GM18873 (cell line): Measurements from ENCODE around the gene SYNDIG1.

Experiments used
- ATAC-seq: cut with Tn5 transposase; IDR thresholded peaks from one replicate; pipeline ENCODE4 v1.9.1; 2021; ENCODE audit warnings: mild to moderate bottlenecking, moderate library complexity, moderate number of reproducible peaks; ENCODE audit not compliant: unreplicated experiment, low FRiP score

SYNDIG1 gene

GRCh38 chr20:24668384-24668702 is 198.9 kb downstream of the SYNDIG1 start:
- ATAC-seq, result no peak

GRCh38 chr20:24668791-24669190 is 199.4 kb downstream of the SYNDIG1 start:
- ATAC-seq, result no peak

- no peak for ATAC-seq
Observed at GRCh38 chr20:24669701-24670100, 200.3 kb downstream of the SYNDIG1 start.

GRCh38 chr20:24670341-24670872 is 201.0 kb downstream of the SYNDIG1 start:
- ATAC-seq, result no peak

GRCh38 chr20:24670981-24671380 is 201.6 kb downstream of the SYNDIG1 start:
- no peak for ATAC-seq

DNA sequence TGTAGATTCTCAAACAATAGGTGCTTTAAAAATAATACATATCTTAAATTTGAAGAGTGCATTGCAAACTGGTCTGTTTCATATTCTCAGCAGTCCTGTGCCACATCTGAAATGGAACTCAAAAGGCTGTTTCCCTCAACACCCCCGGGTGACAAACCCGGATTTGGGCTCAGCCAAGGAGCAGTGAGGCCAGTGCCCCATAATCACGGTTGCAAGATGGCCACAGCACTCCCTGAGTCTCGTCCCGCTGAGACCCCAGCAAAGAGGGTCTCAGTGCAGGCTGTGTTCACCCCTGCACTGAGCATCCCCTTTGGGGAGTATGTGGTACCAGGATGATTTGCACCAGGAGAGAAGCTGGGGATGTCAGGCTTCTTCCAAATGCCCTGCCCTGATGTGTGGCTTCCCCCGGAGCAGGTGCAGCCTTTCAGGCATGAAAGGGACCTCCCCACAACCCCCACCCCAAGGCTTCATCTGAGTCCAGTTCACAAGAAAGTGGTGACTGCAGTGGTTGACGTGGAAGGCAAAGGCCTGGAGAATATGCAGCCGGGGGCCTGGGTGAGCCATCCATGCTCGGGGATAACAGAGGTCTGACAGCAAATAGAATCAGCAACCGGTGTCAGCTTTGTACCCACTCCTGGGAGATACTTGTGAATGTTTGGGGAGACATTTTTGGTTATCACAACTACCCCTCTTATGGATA is 202.9 kb downstream of the SYNDIG1 start:
- ATAC-seq, result no peak

DNA sequence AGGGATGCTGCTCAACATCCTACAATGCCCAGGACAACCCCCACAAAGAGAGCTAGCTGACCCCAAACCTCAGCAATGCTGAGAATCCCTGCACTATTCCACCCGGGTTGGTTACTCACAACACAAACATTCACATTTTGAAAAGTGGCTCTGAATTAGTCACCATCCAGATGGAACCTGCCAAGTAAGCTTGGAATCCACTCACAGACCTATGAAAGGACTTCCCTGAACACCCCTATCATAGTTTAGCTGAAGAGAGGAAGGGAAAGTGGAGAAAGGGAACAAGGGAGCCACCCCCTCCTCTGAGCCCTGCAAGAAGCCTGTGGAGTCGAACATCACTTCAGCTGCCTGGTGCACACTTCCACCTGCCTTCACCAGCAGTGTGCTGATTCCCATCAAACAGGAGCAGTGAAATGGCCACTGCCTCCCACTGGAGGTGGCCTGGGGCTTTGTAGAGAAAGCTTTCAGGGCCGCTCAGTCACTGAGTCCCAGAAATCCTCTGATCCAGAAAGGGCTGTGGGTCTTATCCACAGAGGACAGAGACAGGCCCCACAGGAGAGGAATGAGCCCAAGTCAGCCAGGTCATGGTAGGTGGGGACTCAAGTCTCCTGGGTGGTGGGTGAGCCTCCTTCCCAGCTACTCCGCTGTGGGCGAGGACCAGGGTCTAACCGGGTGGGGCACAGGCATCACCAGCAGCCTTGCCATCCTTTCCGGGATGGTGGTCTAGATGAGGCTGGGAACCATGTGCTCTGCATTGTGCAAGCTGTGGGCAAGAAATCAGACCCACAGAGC is 203.7 kb downstream of the SYNDIG1 start:
- no peak for ATAC-seq

- ATAC-seq, result no peak
Observed at GRCh38 chr20:24673678-24674570, 204.5 kb downstream of the SYNDIG1 start.

DNA sequence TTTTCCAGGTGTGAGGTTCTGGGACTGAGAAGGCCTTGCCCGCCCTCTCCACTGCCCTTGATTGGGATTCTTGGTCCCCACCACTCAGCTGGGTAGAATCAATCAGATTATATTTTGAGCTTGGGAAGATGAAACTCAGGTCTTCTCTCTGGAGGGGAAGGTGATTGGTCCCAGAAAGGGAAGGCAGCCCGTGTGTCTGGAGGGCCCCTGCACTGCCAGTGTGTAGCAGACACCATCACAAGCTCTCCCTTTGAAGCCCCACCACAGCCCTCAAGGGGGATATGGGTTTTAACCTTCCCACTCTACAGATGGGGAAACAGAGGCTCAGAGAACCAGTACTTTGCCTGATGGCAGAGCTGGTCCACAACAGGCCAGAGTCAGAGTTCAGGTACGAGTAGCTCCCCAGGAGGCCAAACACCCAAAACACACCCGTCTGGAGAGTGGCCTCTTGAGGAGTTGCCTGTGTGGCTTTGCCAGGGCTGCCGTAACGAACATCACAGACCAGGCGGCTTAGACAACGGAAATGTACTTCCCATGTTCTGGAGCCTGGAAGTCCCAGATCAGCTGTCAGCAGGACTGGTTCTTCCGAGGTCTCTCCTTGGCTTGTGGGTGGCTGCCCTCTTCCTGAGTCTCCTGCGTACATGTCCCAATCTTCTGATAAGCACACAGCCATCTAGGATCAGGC is 205.6 kb downstream of the SYNDIG1 start:
- no peak for ATAC-seq

- ATAC-seq, result no peak
Observed at GRCh38 chr20:24675651-24676352, 206.4 kb downstream of the SYNDIG1 start.

DNA sequence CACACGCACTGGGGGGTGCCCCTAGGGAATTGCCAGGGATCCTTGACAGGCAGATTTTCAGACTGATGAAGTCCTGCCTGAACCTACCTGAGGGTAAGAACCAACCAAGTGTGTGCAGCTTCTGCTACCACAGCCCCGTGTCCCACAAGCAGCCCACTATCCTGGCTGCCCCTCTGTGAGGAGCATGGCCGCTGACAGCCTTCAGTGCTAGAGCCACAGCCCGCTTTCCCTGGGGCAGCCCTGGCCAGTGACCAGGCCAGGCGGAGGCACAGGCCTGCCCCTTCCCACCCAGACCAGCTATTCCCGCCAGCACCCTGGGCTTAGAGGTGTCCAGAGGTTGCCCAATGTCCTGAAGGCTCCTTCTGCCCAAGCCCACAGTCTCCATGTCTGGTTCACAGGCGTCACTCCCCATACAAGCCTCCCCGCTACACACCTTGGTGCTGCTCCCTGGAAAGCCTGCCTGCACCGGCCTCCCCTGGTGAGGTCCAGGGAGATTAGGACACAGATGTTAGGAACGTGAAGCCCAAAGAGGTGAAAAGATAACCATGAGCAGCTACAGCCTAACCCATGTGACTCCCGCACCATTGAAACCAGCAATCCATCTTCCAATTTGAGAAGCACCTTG is 207.0 kb downstream of the SYNDIG1 start:
- no peak for ATAC-seq

- ATAC-seq, result no peak
Observed at GRCh38 chr20:24676978-24677370, 207.5 kb downstream of the SYNDIG1 start.

GRCh38 chr20:24677626-24678315 is 208.3 kb downstream of the SYNDIG1 start:
- ATAC-seq, result no peak

- ATAC-seq, result no peak
Observed at GRCh38 chr20:24678351-24679106, 209.1 kb downstream of the SYNDIG1 start.

DNA sequence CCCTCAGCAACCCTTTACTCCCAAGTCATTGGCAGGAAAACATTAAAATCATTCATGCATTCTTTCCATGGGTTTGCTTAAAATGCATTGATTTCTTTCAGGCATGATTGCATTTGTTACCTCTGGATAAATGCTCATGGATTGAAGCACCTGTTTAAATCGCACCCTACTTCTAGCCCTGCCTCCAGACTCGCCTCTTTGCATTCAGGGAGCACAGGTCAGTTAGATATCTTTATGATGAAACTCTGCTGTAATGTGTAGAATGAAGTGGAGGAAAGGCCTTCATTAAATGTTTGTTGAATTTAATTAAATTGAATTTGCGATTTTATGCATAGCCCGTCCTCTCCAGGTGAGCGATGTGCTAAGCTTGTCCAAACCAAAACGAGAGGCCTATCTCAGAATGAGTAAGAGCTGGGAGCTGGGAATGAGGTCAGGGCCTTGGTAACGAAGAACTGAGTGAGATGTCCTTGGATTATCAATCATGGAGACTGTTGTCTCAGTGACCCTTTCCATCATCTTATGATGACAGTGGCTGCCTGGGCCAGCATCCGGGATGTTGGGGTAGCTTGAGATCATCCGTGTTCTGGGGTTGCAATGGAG is 210.1 kb downstream of the SYNDIG1 start:
- no peak for ATAC-seq

GRCh38 chr20:24681634-24682495 is 212.4 kb downstream of the SYNDIG1 start:
- ATAC-seq, result no peak
